ENCODE measurements around the gene ILKAP.

The ILKAP gene

DNA sequence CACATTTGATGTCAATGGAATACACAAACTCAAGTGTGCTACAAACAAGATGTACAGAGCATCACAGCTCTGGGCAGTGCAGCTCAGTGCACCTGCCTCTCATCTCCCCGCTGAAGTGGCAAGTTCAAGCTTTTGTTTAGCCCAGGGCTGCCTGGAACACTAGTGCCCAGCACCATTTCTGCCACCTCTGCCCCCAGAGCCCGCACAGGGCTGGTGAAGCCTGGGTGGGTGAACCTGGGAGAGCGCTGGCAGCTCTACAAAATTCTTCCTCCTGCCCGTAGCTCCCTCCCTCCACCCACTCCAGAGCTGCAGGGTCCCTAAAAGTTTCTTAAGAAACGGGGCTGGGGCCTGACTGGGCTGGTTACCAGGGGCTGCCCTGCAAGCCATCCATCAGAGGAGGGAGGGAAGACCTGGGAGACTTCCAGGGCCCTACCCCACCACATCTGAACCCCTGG, 34.8 kb upstream of the ILKAP start:
- intact Hi-C loops (cut with DNase I): no loop called here
- DNase-seq: no peak

DNA sequence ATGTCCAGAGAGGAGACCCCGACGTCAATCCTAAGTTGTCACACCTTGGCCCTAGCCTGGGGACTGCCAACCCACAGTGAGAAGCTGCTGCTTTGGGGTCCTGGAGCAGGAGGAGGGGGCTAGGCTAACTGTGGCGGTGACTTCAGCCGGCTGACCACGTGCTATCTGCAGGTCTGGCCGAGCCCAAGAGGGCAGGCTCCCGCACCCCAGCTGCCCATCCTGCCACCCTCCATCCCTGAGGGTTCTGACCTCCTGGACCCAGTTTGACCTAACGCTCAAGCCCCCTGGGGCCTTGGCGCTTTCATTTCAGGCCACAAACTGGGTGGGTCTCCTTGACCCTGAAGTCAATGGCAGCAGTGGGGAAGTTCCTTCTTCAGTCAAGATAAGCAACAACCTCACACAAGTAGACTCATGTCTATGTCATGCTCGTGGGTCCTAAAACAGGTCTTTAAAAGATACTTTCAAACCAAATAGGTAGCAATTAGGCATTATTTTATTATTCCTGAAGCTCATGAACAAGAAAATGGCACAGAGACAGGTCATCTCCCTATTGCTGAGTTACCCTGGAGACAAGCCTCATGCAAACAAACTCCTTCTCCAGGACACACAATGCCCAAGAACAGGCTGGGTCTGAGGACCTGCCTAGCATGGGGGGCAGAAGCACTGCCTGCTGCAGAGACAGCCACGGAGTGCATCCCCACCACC, 34.1 kb upstream of the ILKAP start:
- peak in 1 of 42 donors; percentile 19 for DNase-seq

DNA sequence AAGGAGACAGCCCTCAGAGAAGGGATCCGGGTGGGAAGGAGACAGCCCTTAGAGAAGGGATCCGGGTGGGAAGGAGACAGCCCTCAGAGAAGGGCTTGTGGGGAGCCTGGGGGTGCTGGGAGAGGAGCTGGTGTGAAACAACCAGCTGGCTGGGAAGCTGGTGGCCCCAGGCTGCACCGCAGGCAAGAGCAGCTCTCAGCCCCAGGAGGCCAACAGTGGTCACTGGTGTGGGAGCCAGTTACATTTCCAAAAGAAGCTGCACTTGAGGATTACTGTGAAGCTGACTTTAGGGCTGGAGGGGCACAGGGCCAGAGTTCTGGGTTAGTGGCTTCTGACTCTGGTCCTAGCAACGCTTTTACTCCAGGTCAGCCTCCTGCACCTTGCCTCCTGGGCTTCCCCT, 33.1 kb upstream of the ILKAP start:
- no peak for DNase-seq
- intact Hi-C loops (cut with DNase I): no loop called here

More for the DNA sequence above, 34.1 kb upstream of the ILKAP start:
- intact Hi-C loops (cut with DNase I): no loop called here

DNA sequence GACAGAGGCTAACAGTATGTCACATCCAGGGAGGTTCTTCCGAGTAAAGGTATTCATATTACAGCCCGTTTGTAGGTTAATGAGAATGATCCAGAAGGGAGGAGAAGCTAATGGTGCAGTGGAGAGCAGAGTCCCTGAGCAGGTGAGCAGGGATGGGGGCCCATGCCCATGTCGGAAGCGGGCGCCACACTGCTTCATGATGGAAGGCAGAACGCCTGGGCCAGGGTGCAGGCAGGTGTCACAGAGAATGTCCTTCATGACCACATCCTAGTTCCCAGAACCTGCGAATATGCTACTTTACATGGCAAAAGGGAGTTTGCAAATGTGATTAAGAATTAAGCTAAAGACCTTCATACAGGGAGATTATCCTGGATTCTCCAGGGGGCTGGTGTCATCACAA, 32.4 kb upstream of the ILKAP start:
- peak in 1 of 42 donors; percentile 16 for DNase-seq
- intact Hi-C loops (cut with DNase I): no loop called here

GRCh38 chr2:238235331-238235732, 31.8 kb upstream of the ILKAP start:
- intact Hi-C loops (cut with DNase I): no loop called here
- DNase-seq: peak in 2 of 42 donors; percentile 13 to 26

DNA sequence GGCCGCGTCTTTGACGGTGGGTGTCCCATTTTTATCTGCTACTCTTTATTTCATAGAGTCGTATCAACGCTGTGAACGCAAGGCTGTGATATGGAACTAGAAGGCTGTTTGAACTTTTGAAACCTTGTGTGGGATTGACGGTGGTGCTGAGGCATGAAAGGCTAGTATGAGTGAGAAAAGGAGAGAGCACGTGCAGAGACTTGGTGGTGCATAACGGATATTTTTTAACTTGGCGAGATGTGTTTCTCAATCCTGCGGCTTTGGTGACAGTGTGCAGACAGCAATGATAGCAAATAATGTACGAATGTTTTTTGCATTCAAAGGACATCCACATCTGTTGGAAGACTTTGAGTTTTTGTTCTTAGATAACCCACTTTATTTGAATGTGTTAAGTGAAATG, 30.1 kb upstream of the ILKAP start:
- DNase-seq: no peak
- intact Hi-C loops (cut with DNase I): no loop called here

GRCh38 chr2:238231809-238232208, 28.3 kb upstream of the ILKAP start:
- DNase-seq: no peak
- intact Hi-C loops (cut with DNase I): no loop called here

GRCh38 chr2:238231251-238231793, 27.8 kb upstream of the ILKAP start:
- intact Hi-C loops (cut with DNase I): no loop called here
- peak in 39 of 42 donors; percentile 61 to 92 (median 79) for DNase-seq

GRCh38 chr2:238230699-238231098, 27.2 kb upstream of the ILKAP start:
- intact Hi-C loops (cut with DNase I): no loop called here

GRCh38 chr2:238228700-238229099, 25.2 kb upstream of the ILKAP start:
- DNase-seq: no peak
- intact Hi-C loops (cut with DNase I): no loop called here

More at GRCh38 chr2:238230699-238231098, 27.2 kb upstream of the ILKAP start:
- no peak for DNase-seq

- peak in 1 of 42 donors; percentile 27 for DNase-seq
- intact Hi-C loops (cut with DNase I): no loop called here
Observed at GRCh38 chr2:238227587-238228032, 24.1 kb upstream of the ILKAP start.

GRCh38 chr2:238226698-238227586, 23.4 kb upstream of the ILKAP start:
- DNase-seq: peak in 3 of 42 donors; percentile 27 to 53 (median 40)

DNA sequence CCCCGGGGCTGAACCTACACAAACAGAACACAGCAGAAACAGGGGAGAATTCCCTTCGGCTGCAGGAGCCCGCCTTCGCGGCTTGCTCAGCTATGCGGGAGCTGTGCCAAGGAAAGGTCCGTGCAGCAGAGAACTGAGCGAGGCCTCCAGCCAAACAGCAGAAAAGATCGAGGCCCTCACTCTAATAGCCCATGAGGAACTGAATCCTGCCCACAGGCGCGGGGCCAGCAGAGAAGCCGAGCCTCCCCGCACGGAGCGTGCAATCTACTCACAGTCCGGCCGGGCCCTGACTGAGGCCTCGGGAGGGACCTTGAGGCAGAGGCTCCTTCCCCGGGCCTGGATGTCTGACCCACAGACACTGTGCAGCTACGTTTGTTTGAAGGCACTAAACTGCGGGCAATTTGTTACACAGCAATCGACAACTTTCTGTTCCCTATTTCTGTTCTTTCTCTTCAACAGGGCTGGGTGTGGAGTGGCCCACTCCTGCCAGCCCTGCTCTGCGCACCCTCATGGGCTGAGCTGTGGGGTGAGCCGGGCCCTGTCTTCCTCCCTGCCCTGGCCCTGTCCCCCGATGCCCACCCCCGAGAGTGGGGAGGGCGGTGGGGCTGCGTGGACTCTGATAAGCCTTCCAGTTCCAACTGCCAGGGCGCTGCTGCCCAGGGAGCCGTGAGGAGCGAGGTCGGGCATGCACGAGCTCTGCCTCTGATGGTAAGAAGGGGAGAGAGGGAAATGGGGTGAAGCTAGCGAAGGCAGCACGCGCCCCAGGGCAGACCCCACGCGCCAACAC, 22.6 kb upstream of the ILKAP start:
- intact Hi-C loops (cut with DNase I): no loop called here

More at GRCh38 chr2:238226698-238227586, 23.4 kb upstream of the ILKAP start:
- intact Hi-C loops (cut with DNase I): no loop called here

DNA sequence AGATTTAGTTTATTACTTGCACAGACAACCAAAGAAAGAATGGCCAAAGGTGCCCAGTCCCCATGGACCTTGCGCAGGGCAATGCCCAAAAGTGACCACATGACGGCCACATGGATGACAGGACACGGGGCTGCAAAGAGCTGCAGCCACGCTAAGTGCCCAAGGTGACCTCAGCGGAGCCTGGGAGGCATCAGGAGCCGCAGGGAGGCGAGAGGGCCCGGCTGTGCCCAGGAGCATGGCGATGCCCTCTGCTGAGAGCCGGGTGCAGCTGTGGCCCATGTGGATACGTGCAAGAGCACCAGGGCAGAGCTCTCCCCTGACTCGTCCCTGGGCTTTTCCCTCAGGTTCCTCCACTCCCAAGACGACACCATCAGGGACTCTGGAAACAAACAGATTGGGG, 21.6 kb upstream of the ILKAP start:
- intact Hi-C loops (cut with DNase I): no loop called here
- no peak for DNase-seq

More for the DNA sequence above, 22.6 kb upstream of the ILKAP start:
- peak in 9 of 42 donors; percentile 19 to 72 (median 39) for DNase-seq

- intact Hi-C loops (cut with DNase I): no loop called here
- peak in 1 of 42 donors; percentile 2 for DNase-seq
Observed at GRCh38 chr2:238224356-238225035, 21.0 kb upstream of the ILKAP start.

DNA sequence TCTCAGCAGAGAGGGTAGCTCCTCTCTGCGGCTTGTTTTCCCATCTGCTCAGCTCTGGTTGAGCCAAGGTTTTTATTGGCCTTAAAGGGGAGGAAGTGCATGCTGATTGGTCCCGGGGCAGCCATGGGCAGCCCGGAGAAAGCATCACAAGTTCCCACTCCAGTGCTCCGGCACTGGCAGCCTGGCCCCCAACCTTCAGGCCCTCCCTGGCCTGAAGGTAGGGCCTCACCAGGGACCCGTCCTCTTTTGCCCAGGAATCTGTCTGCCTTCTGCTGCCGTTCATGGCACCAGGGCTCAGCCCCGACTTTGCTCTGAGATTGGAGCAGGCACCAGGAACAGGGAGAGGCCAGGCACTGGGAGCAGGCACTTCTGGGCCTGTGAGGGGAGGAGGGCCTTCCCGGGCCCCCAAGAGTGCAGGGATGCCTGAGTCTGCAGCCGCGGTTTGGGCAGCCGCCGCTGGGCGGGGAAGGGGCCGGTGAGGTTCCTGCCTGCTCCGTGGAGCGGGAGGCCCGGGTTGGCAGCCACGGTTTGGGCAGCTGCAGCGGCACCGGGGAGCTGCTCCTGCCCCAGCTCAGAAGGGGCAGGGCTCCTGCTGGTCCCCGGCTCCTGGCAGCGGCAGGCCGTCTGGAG, 17.5 kb upstream of the ILKAP start:
- DNase-seq: peak in 41 of 42 donors; percentile 31 to 91 (median 76)
- intact Hi-C loops (cut with DNase I): no loop called here

DNA sequence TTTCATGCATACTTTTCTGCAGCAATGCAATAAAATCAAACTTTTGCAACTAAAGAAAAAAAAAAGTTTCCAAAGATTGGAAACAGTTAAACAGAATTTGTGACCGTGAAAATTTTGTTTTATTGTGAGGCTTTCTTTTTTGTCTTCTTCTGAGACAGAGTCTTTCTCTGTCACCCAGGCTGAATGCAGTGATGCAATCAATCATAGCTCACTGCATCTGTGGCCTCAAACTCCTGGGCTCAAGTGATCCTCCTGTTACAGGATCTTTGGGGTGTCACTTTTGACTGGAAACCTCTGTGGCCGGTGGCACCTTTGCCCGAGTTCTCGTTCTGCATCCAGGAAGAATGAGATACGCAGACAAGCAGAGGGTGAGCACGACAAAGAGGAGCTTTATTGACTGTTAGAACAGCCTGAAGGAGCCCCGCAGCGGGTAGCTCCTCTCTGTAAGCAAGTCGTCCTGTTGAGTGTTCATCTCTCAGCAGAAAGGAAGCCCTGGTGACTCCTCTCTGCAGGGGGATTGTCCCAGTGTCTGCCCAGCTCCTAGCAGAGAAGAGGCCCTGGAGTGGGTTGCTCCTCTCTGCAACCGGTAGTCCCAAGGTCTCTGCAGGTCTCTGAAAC, 16.9 kb upstream of the ILKAP start:
- DNase-seq: peak in 1 of 42 donors; percentile 54
- intact Hi-C loops (cut with DNase I): no loop called here
